NB4 (cell line): ENCODE measurements around the gene ACBD4.

Source experiments
- DNase-seq: peaks from one replicate; pipeline ENCODE4 v3.0.0; 2010; ENCODE audit warnings: low read depth
- H3K4me3 ChIP-seq: one replicate; pipeline ENCODE4 v1.5.1; 2011; ENCODE audit warnings: mild to moderate bottlenecking, low read depth, low read length, moderate library complexity
- MYC ChIP-seq: IDR thresholded peaks from 2 replicates; pipeline ENCODE4 v1.6.1; 2011; ENCODE audit warnings: low read depth, low read length
- POLR2A ChIP-seq: IDR thresholded peaks from 2 replicates; pipeline ENCODE4 v1.6.1; 2011; ENCODE audit warnings: mild to moderate bottlenecking; ENCODE audit not compliant: insufficient read length; ENCODE audit errors: extremely low read depth
- TF ChIP-seq, protein P1 (sequence below): IDR thresholded peaks from one replicate; pipeline ENCODE4 v1.5.1; 2012; ENCODE audit warnings: low read depth, low read length
- TF ChIP-seq, protein P2 (sequence below): IDR thresholded peaks from 2 replicates; pipeline ENCODE4 v1.6.1; 2011; ENCODE audit warnings: low read depth, low read length

ACBD4 gene

DNA sequence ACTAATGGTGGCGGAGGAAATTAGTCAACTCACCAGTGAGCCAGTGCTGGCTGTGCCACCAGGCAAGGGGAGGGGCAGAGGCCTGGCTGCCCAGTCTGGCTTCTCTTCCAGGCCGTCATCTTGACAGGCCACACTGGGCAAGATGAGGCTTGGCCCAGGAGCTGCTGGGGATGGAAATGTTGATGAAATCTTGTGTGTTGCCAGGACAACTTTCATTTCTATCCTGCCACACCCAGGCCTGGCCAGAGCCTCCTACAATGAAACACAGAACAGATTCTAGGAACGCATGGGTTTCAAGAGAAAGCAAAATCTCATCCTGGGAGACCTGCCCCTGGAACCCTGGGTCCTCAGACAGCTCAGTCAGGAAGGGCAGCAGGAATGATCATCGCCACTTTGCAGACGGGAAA is 35.4 kb downstream of the ACBD4 start:
- TF ChIP-seq MYC, result no peak
- TF ChIP-seq, protein P1, sequence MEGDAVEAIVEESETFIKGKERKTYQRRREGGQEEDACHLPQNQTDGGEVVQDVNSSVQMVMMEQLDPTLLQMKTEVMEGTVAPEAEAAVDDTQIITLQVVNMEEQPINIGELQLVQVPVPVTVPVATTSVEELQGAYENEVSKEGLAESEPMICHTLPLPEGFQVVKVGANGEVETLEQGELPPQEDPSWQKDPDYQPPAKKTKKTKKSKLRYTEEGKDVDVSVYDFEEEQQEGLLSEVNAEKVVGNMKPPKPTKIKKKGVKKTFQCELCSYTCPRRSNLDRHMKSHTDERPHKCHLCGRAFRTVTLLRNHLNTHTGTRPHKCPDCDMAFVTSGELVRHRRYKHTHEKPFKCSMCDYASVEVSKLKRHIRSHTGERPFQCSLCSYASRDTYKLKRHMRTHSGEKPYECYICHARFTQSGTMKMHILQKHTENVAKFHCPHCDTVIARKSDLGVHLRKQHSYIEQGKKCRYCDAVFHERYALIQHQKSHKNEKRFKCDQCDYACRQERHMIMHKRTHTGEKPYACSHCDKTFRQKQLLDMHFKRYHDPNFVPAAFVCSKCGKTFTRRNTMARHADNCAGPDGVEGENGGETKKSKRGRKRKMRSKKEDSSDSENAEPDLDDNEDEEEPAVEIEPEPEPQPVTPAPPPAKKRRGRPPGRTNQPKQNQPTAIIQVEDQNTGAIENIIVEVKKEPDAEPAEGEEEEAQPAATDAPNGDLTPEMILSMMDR, result no peak
- peak; percentile 36 for DNase-seq
- no peak overlapping the region for H3K4me3 ChIP-seq

DNA sequence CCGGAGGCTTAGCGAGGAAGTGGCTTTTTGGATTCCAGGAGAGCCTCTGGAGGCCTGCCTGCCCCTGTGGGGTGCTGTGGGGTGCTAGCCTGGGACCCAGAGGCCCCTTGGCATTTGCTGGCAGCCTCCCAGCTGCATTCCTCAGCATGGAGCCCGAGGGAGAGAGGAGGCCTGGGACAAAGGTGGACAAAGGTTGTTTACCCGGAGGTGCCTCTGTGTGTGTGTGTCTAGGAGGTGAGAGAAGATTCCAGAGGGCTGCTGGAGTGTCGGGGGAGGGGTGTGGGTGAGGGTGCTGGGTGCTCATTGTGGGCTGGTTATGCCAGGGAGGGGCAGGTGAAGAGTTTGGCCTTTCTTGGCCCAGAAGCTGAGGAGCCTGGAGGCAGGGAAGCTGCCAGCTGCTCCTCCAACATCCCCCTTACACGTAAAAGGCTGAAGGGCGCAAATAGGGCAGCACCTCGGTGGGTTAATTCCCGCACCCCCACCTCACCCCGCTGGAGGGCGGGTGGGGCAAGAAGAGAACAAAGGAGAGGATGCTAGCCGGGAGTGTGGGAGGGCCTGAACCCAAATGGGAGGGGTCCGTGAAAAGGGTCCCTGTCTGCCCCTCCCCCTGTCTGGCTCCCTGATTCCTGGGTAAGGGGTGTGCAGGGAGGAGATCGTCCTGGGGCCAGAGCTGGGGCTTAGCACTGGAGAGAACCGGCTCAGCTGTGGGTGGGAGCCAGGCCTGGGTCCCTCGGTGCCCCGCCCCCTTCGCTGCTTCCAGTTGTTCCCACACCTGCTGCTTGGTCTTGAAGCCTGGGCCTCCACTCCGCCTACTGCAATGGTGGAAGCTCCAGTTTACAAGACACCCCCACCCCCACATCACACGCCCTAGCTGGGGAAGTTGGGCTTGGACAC is 36.1 kb downstream of the ACBD4 start:
- TF ChIP-seq, protein P1, result no peak
- TF ChIP-seq, protein P2, sequence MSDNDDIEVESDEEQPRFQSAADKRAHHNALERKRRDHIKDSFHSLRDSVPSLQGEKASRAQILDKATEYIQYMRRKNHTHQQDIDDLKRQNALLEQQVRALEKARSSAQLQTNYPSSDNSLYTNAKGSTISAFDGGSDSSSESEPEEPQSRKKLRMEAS, result no peak
- TF ChIP-seq MYC, result no peak
- no peak for TF ChIP-seq POLR2A
- H3K4me3 ChIP-seq, result no peak overlapping the region
- DNase-seq, result peak; percentile 64

DNA sequence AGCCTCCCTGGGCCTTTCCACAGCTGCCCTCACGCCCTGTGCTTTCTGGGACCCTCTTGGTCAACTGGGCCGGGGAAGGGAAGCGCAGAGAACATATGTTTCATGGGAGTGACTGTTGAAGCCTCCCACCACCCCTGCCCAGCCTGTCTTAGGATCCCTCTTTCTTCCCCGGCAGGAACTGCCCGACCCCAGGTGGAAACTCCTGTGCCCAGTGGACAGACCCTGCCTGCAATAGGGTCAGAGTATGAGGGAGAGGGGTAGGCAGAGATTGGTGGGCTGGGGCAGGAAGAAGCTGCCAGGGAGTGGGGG is 36.7 kb downstream of the ACBD4 start:
- no peak for DNase-seq
- H3K4me3 ChIP-seq, result no peak overlapping the region
- TF ChIP-seq, protein P2, result no peak
- TF ChIP-seq, protein P1, result no peak
- TF ChIP-seq POLR2A, result no peak
- TF ChIP-seq MYC, result no peak

DNA sequence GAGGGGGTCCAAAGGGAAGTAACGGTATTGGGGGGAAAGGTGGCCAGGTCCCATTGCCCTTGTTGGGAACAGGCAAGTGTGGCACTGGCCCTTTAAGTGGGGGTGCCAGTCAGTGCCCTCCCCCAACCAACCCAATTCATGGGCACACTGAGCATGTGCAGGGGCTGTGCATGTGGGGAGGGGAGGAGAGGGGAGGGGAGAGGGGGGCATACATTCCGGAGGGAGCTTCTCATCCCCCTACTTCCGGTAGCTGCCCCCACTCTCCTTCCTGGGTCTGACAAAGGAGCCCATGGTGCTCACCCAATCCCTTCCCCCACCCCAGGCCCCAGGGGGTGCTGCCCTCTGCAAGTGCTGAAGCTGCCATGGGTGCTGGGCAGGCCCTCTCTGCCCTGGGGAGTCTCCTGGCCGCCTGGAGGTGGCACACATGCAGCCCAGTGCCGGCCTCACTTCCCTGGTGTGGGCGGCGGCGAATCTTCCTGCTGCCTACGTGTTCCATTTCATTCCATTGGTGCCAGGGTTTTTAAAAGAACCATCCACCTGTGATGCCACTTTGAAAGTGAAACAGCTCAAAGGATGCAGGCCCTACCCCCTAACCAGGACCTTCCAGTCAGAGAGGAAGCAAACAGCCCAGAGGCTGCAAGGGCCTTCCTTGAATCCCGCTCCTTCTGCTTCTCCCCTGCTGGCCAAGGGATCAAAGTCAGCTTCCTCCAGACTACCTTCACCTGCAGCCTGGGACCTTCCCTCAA is 37.2 kb downstream of the ACBD4 start:
- peak; percentile 91 for DNase-seq
- TF ChIP-seq POLR2A (peak; percentile 14), MYC (no peak; the same call in 1 of the 2 replicates)
- TF ChIP-seq, protein P2, result 0 out of 2 replicates have a peak, but pooled peaks have one; percentile 46
- no peak overlapping the region for H3K4me3 ChIP-seq

DNA sequence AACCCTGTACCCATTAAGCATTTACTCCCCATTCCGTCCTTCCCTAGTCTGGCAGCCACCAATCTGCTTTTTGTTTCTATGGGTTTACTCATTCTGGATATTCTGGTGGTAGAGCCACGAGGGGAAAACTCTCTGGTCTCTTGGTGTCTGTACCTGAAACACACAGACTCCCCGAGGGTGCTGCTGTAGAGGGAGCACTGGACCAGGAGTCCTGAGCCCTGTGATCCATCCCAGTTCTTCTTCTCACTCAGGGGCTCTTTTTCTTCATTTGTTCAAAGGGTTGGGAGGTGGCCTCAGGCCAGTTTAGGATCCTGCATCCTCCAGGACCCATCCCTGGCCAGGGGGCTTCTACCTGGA is 40.2 kb downstream of the ACBD4 start:
- no peak for DNase-seq

DNA sequence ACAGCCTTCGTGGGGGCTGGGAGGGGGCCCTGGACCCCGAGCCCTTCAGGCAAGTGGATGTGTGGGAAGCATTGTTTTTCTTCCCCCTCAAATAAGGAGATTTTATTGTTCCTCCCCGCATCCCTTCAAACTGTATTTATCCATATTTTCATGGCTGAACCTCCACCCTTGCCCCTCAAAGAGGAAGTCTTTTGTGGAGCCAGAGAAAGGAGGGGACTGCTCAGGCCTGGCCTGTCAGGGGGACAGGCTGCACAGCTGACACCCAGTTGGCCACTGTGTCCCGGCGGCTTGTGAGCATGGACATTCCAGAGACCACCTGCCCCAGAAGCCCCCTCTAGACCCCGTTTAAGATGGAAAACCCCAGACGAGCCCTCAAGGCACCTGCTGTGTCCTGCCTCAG is 42.1 kb downstream of the ACBD4 start:
- no peak overlapping the region for H3K4me3 ChIP-seq
- peak; percentile 21 for DNase-seq
- TF ChIP-seq POLR2A (no peak), MYC (no peak)
- TF ChIP-seq, protein P2, result no peak
- TF ChIP-seq, protein P1, result no peak

More for the DNA sequence above, 40.2 kb downstream of the ACBD4 start:
- TF ChIP-seq, protein P2, result no peak
- no peak overlapping the region for H3K4me3 ChIP-seq
